ENCODE results near the gene CHMP5. TPM values are rescaled to one million over a fixed set of nuclear protein-coding genes. Genes with fewer than 3 reads are reported as not detected.

CHMP5 gene
- total and polyA plus RNA-seq, 7 experiments from 2014 or later: 21.4 to 74.6 (median 37.8) TPM

DNA sequence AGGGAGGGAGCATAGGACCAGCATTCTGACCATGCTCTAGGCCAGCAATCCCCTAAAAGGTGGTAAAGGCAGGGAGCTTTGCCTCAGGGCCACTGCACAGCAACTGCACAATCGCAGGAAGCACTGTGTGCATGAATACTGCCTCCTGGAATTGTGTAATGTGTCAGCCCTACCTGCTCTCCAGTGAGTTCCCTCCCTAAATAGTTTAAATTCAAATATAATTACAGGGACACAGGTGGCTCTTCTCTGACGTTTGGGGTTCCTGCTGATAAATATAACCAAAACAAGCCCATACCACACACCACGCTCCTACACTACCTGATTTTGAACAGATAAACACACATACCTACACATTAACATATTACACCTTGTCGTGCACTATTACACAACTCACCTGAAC is 9.4 kb upstream of the CHMP5 start:
- peaks cover 0 to 13% (median 4%) of the 10 kb centered on the region in 7 donors for H3K4me1 Mint-ChIP-seq
- no peaks in the 10 kb centered on the region for H3K9me3 Mint-ChIP-seq
- ATAC-seq (no peak), DNase-seq (no peak)
- Histone ChIP-seq H3K36me3 (ENCODE audit: control insufficient read depth in 2 of 3, insufficient read depth in 3 of 3, low read length in 3 of 3) (peaks cover 17 to 78% (median 25%) of the 10 kb centered on the region in 3 experiments), H3K4me1 (ENCODE audit: control insufficient read depth in 2 of 2, insufficient read depth in 2 of 2, low read length in 2 of 2) (no peaks in the 10 kb centered on the region), H3K27ac (ENCODE audit: low read depth, low read length) (no peak overlapping the region), H3K27me3 (ENCODE audit: control insufficient read depth in 2 of 2, insufficient read depth in 2 of 2, low read length in 2 of 2) (no peaks in the 10 kb centered on the region), H3K4me3 (ENCODE audit: low read length) (no peak overlapping the region), H3K9me3 (ENCODE audit: control insufficient read depth in 2 of 3, low read length in 3 of 3) (no peaks in the 10 kb centered on the region)
- no peak overlapping the region for H3K4me3 Mint-ChIP-seq
- ChIA-PET CTCF (no interaction called here), POLR2A (interaction anchor here (0.9 kb wide), 1 partner anchor 10 kb away, joined by 3 read pairs; the partner anchor contains the start of genes BAG1 and CHMP5)
- no peaks in the 10 kb centered on the region for H3K27me3 Mint-ChIP-seq
- H3K36me3 Mint-ChIP-seq: peaks cover 16 to 52% (median 32%) of the 10 kb centered on the region in 5 donors
- intact Hi-C loops (cut with micrococcal nuclease): no loop called here
- no peak overlapping the region for H3K27ac Mint-ChIP-seq

DNA sequence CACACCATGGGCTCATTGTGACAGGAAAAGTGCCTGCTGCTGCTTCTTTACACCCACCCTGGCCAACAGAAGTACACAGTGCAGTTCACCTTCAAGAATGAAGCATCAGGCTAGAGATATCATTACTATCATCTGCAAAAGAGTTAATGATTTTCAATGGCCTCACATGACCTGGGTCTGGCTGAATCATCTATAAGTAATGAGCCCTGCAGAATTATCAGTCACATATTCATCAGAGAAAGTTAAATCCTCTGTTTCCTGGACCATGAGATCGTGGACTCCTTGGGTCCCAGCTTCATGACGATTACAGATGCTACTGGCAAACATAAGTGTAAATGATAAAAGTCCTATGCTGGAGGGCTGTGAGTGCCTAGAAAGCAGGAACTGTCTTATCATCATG is 8.6 kb upstream of the CHMP5 start:
- no peaks in the 10 kb centered on the region for H3K4me1 ChIP-seq (ENCODE audit: control insufficient read depth in 2 of 2, insufficient read depth in 2 of 2, low read length in 2 of 2)
- no peak overlapping the region for H3K27ac ChIP-seq (ENCODE audit: low read depth, low read length)
- POLR2A ChIA-PET: no interaction called here
- H3K9me3 Mint-ChIP-seq: no peaks in the 10 kb centered on the region
- H3K4me3 ChIP-seq (ENCODE audit: low read length): no peak overlapping the region
- H3K4me3 Mint-ChIP-seq: no peak overlapping the region
- H3K36me3 ChIP-seq (ENCODE audit: control insufficient read depth in 2 of 3, insufficient read depth in 3 of 3, low read length in 3 of 3): peaks cover 19 to 83% (median 32%) of the 10 kb centered on the region in 3 experiments
- no peaks in the 10 kb centered on the region for H3K27me3 Mint-ChIP-seq
- peaks cover 0 to 18% (median 7%) of the 10 kb centered on the region in 7 donors for H3K4me1 Mint-ChIP-seq
- no peak overlapping the region for H3K27ac Mint-ChIP-seq
- no peak for ATAC-seq
- no peak for DNase-seq
- H3K27me3 ChIP-seq (ENCODE audit: control insufficient read depth in 2 of 2, insufficient read depth in 2 of 2, low read length in 2 of 2): no peaks in the 10 kb centered on the region
- intact Hi-C loops (cut with micrococcal nuclease): no loop called here
- H3K36me3 Mint-ChIP-seq: peaks cover 19 to 59% (median 33%) of the 10 kb centered on the region in 5 donors
- CTCF ChIA-PET: no interaction called here
- no peaks in the 10 kb centered on the region for H3K9me3 ChIP-seq (ENCODE audit: control insufficient read depth in 2 of 3, low read length in 3 of 3)

DNA sequence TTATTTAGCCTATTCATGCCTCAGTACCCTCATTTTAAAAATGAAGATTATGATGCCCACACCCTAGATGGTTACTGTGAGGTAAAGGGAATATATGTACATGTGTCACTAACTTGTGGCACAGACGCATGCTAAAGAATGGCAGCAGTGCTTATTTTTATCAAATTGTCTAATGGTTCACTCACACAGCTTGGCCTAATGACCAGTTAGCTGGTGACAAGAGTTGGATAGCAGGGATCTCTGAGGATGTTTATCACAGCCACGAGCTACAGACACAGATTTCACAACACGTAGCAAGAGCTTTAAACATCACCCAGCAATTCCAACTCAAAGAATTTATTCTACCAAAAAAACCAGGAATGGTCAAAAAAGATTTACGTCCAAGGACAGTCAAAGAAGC is 7.6 kb upstream of the CHMP5 start:
- intact Hi-C loops (cut with micrococcal nuclease): no loop called here
- Histone ChIP-seq H3K36me3 (ENCODE audit: control insufficient read depth in 2 of 3, insufficient read depth in 3 of 3, low read length in 3 of 3) (peaks cover 19 to 91% (median 32%) of the 10 kb centered on the region in 3 experiments), H3K27ac (ENCODE audit: low read depth, low read length) (no peak overlapping the region), H3K4me1 (ENCODE audit: control insufficient read depth in 2 of 2, insufficient read depth in 2 of 2, low read length in 2 of 2) (no peaks in the 10 kb centered on the region), H3K27me3 (ENCODE audit: control insufficient read depth in 2 of 2, insufficient read depth in 2 of 2, low read length in 2 of 2) (no peaks in the 10 kb centered on the region), H3K4me3 (ENCODE audit: low read length) (no peak overlapping the region), H3K9me3 (ENCODE audit: control insufficient read depth in 2 of 3, low read length in 3 of 3) (no peaks in the 10 kb centered on the region)
- ChIA-PET POLR2A (no interaction called here), CTCF (no interaction called here)
- Mint-ChIP-seq H3K27ac (no peak overlapping the region), H3K27me3 (no peaks in the 10 kb centered on the region), H3K9me3 (no peaks in the 10 kb centered on the region), H3K4me3 (no peak overlapping the region), H3K4me1 (peaks cover 0 to 21% (median 8%) of the 10 kb centered on the region in 7 donors), H3K36me3 (peaks cover 19 to 59% (median 36%) of the 10 kb centered on the region in 5 donors)
- ATAC-seq (no peak), DNase-seq (no peak)

DNA sequence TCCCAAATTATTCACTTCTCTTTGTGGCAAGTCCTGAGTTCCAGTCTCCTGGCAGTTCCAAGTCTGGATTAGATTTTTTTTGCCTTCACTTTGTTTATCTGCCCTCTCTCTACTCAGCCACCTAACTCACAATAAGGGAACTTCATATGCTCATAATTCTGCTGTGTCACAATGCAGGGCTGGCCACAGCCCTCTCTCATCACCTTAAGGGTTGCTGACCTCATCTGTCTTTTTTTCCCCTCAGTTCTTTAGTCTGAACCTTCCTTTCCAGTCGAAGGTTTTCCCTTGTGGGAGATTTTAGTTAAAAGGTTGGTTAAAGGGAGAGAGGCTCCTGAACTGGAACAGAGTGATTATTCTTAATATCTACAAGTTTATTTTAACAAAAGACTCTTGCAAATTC is 4.5 kb upstream of the CHMP5 start:
- peaks cover 16 to 66% (median 32%) of the 10 kb centered on the region in 3 experiments for H3K36me3 ChIP-seq (ENCODE audit: control insufficient read depth in 2 of 3, insufficient read depth in 3 of 3, low read length in 3 of 3)
- no peak overlapping the region for H3K4me3 Mint-ChIP-seq
- intact Hi-C loops (cut with micrococcal nuclease): loop anchor here (5.0 to 10.0 kb wide), 3 partner anchors 214 to 1262 kb away; partner anchors contain the start of genes ACO1 (in 1 of the 2), ENHO (in 1 of the 2) and NOL6 (in 1 of the 2)
- peaks cover 5 to 47% (median 23%) of the 10 kb centered on the region in 5 donors for H3K36me3 Mint-ChIP-seq
- H3K27ac Mint-ChIP-seq: peak overlapping the region in 2 of 9 donors; percentile 3 to 59
- ATAC-seq (no peak), DNase-seq (no peak)
- H3K9me3 Mint-ChIP-seq: no peaks in the 10 kb centered on the region
- peaks cover 0 to 2% (median 0%) of the 10 kb centered on the region in 5 donors for H3K27me3 Mint-ChIP-seq
- no peak overlapping the region for H3K27ac ChIP-seq (ENCODE audit: low read depth, low read length)
- CTCF ChIA-PET: no interaction called here
- no peaks in the 10 kb centered on the region for H3K9me3 ChIP-seq (ENCODE audit: control insufficient read depth in 2 of 3, low read length in 3 of 3)
- H3K27me3 ChIP-seq (ENCODE audit: control insufficient read depth in 2 of 2, insufficient read depth in 2 of 2, low read length in 2 of 2): no peaks in the 10 kb centered on the region
- H3K4me3 ChIP-seq (ENCODE audit: low read length): no peak overlapping the region
- peaks cover 16 to 38% (median 29%) of the 10 kb centered on the region in 7 donors for H3K4me1 Mint-ChIP-seq
- peaks cover 12 to 14% of the 10 kb centered on the region in 2 donors for H3K4me1 ChIP-seq (ENCODE audit: control insufficient read depth in 2 of 2, insufficient read depth in 2 of 2, low read length in 2 of 2)
- POLR2A ChIA-PET: no interaction called here

- POLR2A ChIA-PET: interaction anchor here (1.3 to 3.8 kb wide), 3 partner anchors 27 to 235 kb away, joined by 3 to 29 read pairs (median 6); partner anchors contain the start of genes NFX1 and SMU1
- H3K36me3 Mint-ChIP-seq: peaks cover 10 to 43% (median 18%) of the 10 kb centered on the region in 5 donors
- peak overlapping the region; percentile 52 to 98 (median 88) for H3K27ac Mint-ChIP-seq
- Histone ChIP-seq H3K27me3 (ENCODE audit: control insufficient read depth in 2 of 2, insufficient read depth in 2 of 2, low read length in 2 of 2) (no peaks in the 10 kb centered on the region), H3K36me3 (ENCODE audit: control insufficient read depth in 2 of 3, insufficient read depth in 3 of 3, low read length in 3 of 3) (peaks cover 12 to 62% (median 19%) of the 10 kb centered on the region in 3 experiments), H3K4me3 (ENCODE audit: low read length) (peak overlapping the region; percentile 95), H3K27ac (ENCODE audit: low read depth, low read length) (peak overlapping the region; percentile 88), H3K4me1 (ENCODE audit: control insufficient read depth in 2 of 2, insufficient read depth in 2 of 2, low read length in 2 of 2) (peaks cover 15 to 34% of the 10 kb centered on the region in 2 donors), H3K9me3 (ENCODE audit: control insufficient read depth in 2 of 3, low read length in 3 of 3) (no peaks in the 10 kb centered on the region)
- CTCF ChIA-PET: interaction anchor here (1.0 to 1.8 kb wide), 2 partner anchors 24 to 31 kb away, joined by 3 to 6 read pairs; no protein-coding TSS in a partner anchor
- peak overlapping the region; percentile 82 to 98 (median 92) for H3K4me3 Mint-ChIP-seq
- H3K9me3 Mint-ChIP-seq: no peaks in the 10 kb centered on the region
- ATAC-seq: no peak
- intact Hi-C loops (cut with micrococcal nuclease): loop anchor here (1.0 to 10.0 kb wide), 16 partner anchors 27 to 1259 kb away; partner anchors contain the start of genes APTX (in 2 of the 2), DNAJA1 (in 2 of the 2), NFX1 (in 2 of the 2) and NOL6 (in 2 of the 2)
- H3K27me3 Mint-ChIP-seq: peaks cover 0 to 2% (median 0%) of the 10 kb centered on the region in 5 donors
- H3K4me1 Mint-ChIP-seq: peaks cover 36 to 66% (median 57%) of the 10 kb centered on the region in 7 donors
- peak in 3 of 9 donors; percentile 10 to 23 (median 15) for DNase-seq
Measured at GRCh38 chr9:33263131-33264002, 1.5 kb upstream of the CHMP5 start.

DNA sequence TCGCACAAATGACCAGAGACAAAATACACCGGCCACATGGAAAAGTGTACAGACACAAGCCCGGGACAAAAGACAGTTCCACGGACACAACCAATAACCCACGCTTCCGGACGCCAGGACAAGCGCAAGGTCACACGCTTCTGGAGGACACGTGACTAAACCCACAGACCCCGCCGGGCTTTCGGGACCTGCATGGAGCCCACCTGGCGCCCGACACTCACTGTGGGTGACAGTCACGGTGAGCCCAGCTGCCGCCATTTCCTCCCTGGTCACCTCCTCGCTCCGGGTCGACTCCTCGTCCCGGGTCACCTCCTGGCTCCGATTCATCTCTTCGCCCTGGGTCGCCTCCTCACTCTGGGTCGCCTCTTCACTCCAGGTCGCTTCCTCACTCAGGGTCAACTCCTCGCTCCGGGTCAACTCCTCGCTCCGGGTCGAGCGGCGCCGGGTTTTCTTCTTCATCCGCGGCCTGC is 811 bp upstream of the CHMP5 start:
- Histone ChIP-seq H3K36me3 (ENCODE audit: control insufficient read depth in 2 of 3, insufficient read depth in 3 of 3, low read length in 3 of 3) (peaks cover 8 to 62% (median 19%) of the 10 kb centered on the region in 3 experiments), H3K4me1 (ENCODE audit: control insufficient read depth in 2 of 2, insufficient read depth in 2 of 2, low read length in 2 of 2) (peaks cover 15 to 34% of the 10 kb centered on the region in 2 donors), H3K27me3 (ENCODE audit: control insufficient read depth in 2 of 2, insufficient read depth in 2 of 2, low read length in 2 of 2) (no peaks in the 10 kb centered on the region), H3K27ac (ENCODE audit: low read depth, low read length) (peak overlapping the region; percentile 88), H3K9me3 (ENCODE audit: control insufficient read depth in 2 of 3, low read length in 3 of 3) (no peaks in the 10 kb centered on the region), H3K4me3 (ENCODE audit: low read length) (peak overlapping the region; percentile 95)
- ChIA-PET CTCF (interaction anchor here (1.0 to 1.8 kb wide), 2 partner anchors 23 to 30 kb away, joined by 3 to 6 read pairs; no protein-coding TSS in a partner anchor), POLR2A (interaction anchor here (0.6 to 3.8 kb wide), 5 partner anchors 21 to 691 kb away, joined by 3 to 29 read pairs (median 4); partner anchors contain the start of genes NFX1 and SMU1)
- Mint-ChIP-seq H3K4me3 (peak overlapping the region; percentile 82 to 98 (median 92)), H3K4me1 (peaks cover 36 to 67% (median 58%) of the 10 kb centered on the region in 7 donors), H3K36me3 (peaks cover 10 to 38% (median 14%) of the 10 kb centered on the region in 5 donors), H3K9me3 (no peaks in the 10 kb centered on the region), H3K27ac (peak overlapping the region; percentile 52 to 98 (median 88)), H3K27me3 (peaks cover 0 to 2% (median 0%) of the 10 kb centered on the region in 5 donors)
- peak in 5 of 9 donors; percentile 2 to 57 (median 25) for DNase-seq
- intact Hi-C loops (cut with micrococcal nuclease): loop anchor here (1.0 to 10.0 kb wide), 16 partner anchors 26 to 1258 kb away; partner anchors contain the start of genes APTX (in 2 of the 2), DNAJA1 (in 2 of the 2), NFX1 (in 2 of the 2) and NOL6 (in 2 of the 2)
- ATAC-seq: no peak
